Activated T-cell treated with anti-CD3 and anti-CD28 coated beads, Interleukin-2, amount 50 U/mL, for 4 hours (primary cell): ENCODE results near the gene CENPX. TPM values are rescaled to one million over a fixed set of nuclear protein-coding genes. Genes with fewer than 3 reads are reported as not detected.

Experiments
- total RNA-seq, 3 donors: library from RNA; stranded (reverse); gene quantifications; one replicate each; pipeline ENCODE4 v1.2.1, GENCODE V29; 2021

CENPX gene
- total RNA-seq, 3 donors from 2014 or later = 145 to 189 (median 183) TPM

Other genes starting within 250 kb of the CENPX start
- not detected for gene GCGR, start 218.7 kb downstream of the CENPX start, total RNA-seq
- 100 to 1,000 TPM; 100 to 112 (median 110) TPM for gene MCRIP1, start 189.6 kb downstream of the CENPX start, total RNA-seq
- not detected for gene PPP1R27, start 187.8 kb downstream of the CENPX start, total RNA-seq
- 100 to 1,000 TPM; 442 to 487 (median 478) TPM for gene P4HB, start 162.3 kb downstream of the CENPX start, total RNA-seq
- gene ARHGDIA, start 151.5 kb downstream of the CENPX start, total RNA-seq = 100 to 1,000 TPM; 789 to 858 (median 821) TPM
- 100 to 1,000 TPM; 321 to 369 (median 324) TPM for gene ALYREF, start 131.3 kb downstream of the CENPX start, total RNA-seq
- 100 to 1,000 TPM; 128 to 157 (median 153) TPM for gene ANAPC11, start 131.2 kb downstream of the CENPX start, total RNA-seq
- under 1 TPM in 2 of 3 donors, not detected in 1; 0.14 to 0.24 TPM for gene NPB, start 120.6 kb downstream of the CENPX start, total RNA-seq
- gene PCYT2, start 111.5 kb downstream of the CENPX start, total RNA-seq = 10 to 100 TPM; 23.5 to 25.8 (median 25.7) TPM
- 10 to 100 TPM; 41.1 to 47.2 (median 46.3) TPM for gene SIRT7, start 104.7 kb downstream of the CENPX start, total RNA-seq
- 10 to 100 TPM; 42.9 to 50.9 (median 43.4) TPM for gene MAFG, start 95.1 kb downstream of the CENPX start, total RNA-seq
- 100 to 1,000 TPM; 192 to 199 (median 194) TPM for gene PYCR1, start 85.6 kb downstream of the CENPX start, total RNA-seq
- not detected for gene MYADML2, start 75.6 kb downstream of the CENPX start, total RNA-seq
- under 1 TPM; 0.40 to 0.56 (median 0.41) TPM for gene NOTUM, start 61.7 kb downstream of the CENPX start, total RNA-seq
- gene ASPSCR1, start 45.2 kb downstream of the CENPX start, total RNA-seq = 10 to 100 TPM; 41.4 to 41.9 (median 41.6) TPM
- 10 to 100 TPM; 19.5 to 31.4 (median 30.8) TPM for gene LRRC45, start 427 bp upstream of the CENPX start, total RNA-seq
- 1 to 10 TPM; 4.1 to 7.7 (median 4.8) TPM for gene RAC3, start 8.8 kb upstream of the CENPX start, total RNA-seq
- 10 to 100 TPM; 74.2 to 88.6 (median 76.9) TPM for gene DCXR, start 14.8 kb upstream of the CENPX start, total RNA-seq
- gene RFNG, start 28.9 kb upstream of the CENPX start, total RNA-seq = 10 to 100 TPM; 20.3 to 21.5 (median 20.4) TPM
- gene GPS1, start 29.0 kb upstream of the CENPX start, total RNA-seq = 100 to 1,000 TPM; 172 to 183 (median 177) TPM
- 100 to 1,000 TPM; 323 to 369 (median 326) TPM for gene DUS1L, start 42.9 kb upstream of the CENPX start, total RNA-seq
- 100 to 1,000 TPM; 365 to 468 (median 403) TPM for gene FASN, start 75.4 kb upstream of the CENPX start, total RNA-seq
- 10 to 100 TPM; 48.9 to 64.6 (median 60.5) TPM for gene CCDC57, start 190.0 kb upstream of the CENPX start, total RNA-seq
- 10 to 100 TPM; 22.0 to 31.5 (median 26.3) TPM for gene SLC16A3, start 206.2 kb upstream of the CENPX start, total RNA-seq